Karpas-422 (cell line): ENCODE data around the gene USP32. TPM values are rescaled to one million over a fixed set of nuclear protein-coding genes. Genes with fewer than 3 reads are reported as not detected.

Experiments used
- DNase-seq: peaks from one replicate; pipeline ENCODE4 v3.0.0-alpha.2; 2015
- H2AFZ ChIP-seq: fragments of 200-600 bp; sonication (generic); 2 replicates; pipeline ENCODE4 v1.6.1; 2014; ENCODE audit warnings: antibody characterized with exemption, low read length, mixed read lengths
- H3K27ac ChIP-seq: fragments of 200-600 bp; sonication (generic); 2 replicates; pipeline ENCODE4 v1.5.1; 2014; ENCODE audit warnings: mild to moderate bottlenecking, low read length, moderate library complexity
- H3K27me3 ChIP-seq: fragments of 200-600 bp; sonication (generic); 2 replicates; pipeline ENCODE4 v1.6.1; 2014; ENCODE audit warnings: low read length, mixed read lengths
- H3K36me3 ChIP-seq: fragments of 200-600 bp; sonication (generic); 2 replicates; pipeline ENCODE4 v1.6.1; 2014; ENCODE audit warnings: low read length, mixed read lengths; ENCODE audit not compliant: insufficient read depth
- H3K4me1 ChIP-seq: fragments of 200-600 bp; sonication (generic); 2 replicates; pipeline ENCODE4 v1.6.1; 2014; ENCODE audit warnings: mild to moderate bottlenecking, low read length, mixed read lengths
- H3K4me2 ChIP-seq: fragments of 200-600 bp; sonication (generic); 2 replicates; pipeline ENCODE4 v1.6.1; 2014; ENCODE audit warnings: low read length, low read depth, mild to moderate bottlenecking; ENCODE audit not compliant: poor library complexity, severe bottlenecking
- H3K4me3 ChIP-seq: fragments of 200-600 bp; sonication (generic); 2 replicates; pipeline ENCODE4 v1.5.1; 2014; ENCODE audit warnings: mild to moderate bottlenecking, antibody characterized with exemption, low read length, mixed read lengths
- H3K79me2 ChIP-seq: fragments of 200-600 bp; sonication (generic); 2 replicates; pipeline ENCODE4 v1.6.1; 2014; ENCODE audit warnings: mild to moderate bottlenecking, low read length, mixed read lengths
- H3K9ac ChIP-seq: fragments of 200-600 bp; sonication (generic); 2 replicates; pipeline ENCODE4 v1.6.0; 2014; ENCODE audit warnings: low read length
- H3K9me2 ChIP-seq: fragments of 200-600 bp; sonication (generic), shearing (Covaris generic); replicated peaks from 2 replicates; pipeline ENCODE4 v1.6.0; 2014; ENCODE audit warnings: mild to moderate bottlenecking, low read length, moderate library complexity; ENCODE audit not compliant: insufficient read depth
- H3K9me3 ChIP-seq: fragments of 300-700, 200-600 bp; sonication (generic); 2 replicates; pipeline ENCODE4 v1.6.1; 2014; ENCODE audit warnings: low read length, mixed read lengths
- H4K20me1 ChIP-seq: fragments of 200-600 bp; sonication (generic); 2 replicates; pipeline ENCODE4 v1.6.1; 2014; ENCODE audit warnings: mild to moderate bottlenecking, antibody characterized with exemption, low read length, low read depth; ENCODE audit not compliant: insufficient read depth
- total RNA-seq: library from RNA; depleted of rRNA; stranded (reverse); fragments of >200 nt; shearing (Covaris generic); gene quantifications from 2 replicates; pipeline ENCODE4 v1.2.3, GENCODE V29; 2014; ENCODE audit warnings: low replicate concordance

The USP32 gene
- total RNA-seq, 1 experiment from 2014 or later, result 81.0 TPM

DNA sequence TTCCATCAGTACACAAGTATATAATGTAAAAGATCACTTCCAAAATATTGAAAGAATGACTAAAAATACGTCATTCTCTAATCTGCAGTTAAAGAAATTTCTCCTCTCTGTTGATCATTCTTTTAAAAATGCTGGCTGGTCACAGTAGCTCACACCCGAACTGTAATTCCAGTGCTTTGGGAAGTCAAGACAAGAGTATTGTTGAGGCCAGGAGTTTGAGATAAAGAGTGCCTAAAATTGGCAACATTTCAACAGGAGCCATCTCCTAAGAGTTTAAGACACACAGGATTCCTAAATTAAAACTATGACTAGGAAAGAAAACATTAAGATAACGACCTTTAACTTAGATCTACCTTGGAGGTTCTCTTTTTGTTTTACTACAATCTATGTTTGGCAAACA is 4.5 kb upstream of the USP32 start:
- Histone ChIP-seq H3K27me3 (no peaks in the 10 kb centered on the region), H3K4me1 (peaks cover 22% of the 10 kb centered on the region), H4K20me1 (no peaks in the 10 kb centered on the region), H3K79me2 (peaks cover 1% of the 10 kb centered on the region), H3K9me2 (no peaks in the 10 kb centered on the region), H2AFZ (no peak overlapping the region), H3K4me2 (no peak overlapping the region), H3K9me3 (no peaks in the 10 kb centered on the region), H3K27ac (no peak overlapping the region), H3K4me3 (no peak overlapping the region), H3K9ac (no peak overlapping the region), H3K36me3 (no peaks in the 10 kb centered on the region)
- no peak for DNase-seq

DNA sequence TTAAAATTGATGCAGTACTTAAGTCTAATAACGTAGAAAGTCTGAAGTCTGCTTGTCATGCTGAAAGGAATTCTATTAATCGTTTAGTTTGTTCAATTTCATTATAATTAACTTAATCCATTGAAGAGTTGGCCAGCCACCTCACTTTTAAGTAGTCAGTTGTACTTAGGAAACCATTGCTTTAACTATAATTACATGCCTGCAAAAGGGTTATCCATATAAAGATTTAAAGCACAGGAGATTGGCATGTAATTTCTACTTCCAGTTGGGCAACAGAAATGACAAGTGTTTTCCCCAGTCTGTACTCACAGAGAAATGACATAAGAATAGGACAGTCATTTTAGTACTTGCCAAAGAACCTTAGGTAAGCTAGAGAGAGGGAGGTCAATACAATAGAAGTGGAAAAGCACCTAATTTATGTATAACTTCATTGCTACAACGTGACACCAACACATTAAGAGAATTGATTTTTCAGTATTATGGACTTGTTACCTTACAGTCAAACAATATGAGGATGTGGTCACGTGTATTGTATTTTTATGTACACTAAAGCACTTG is 3.7 kb upstream of the USP32 start:
- Histone ChIP-seq H3K9me2 (no peaks in the 10 kb centered on the region), H3K27ac (no peak overlapping the region), H3K9me3 (no peaks in the 10 kb centered on the region), H3K4me3 (no peak overlapping the region), H3K27me3 (no peaks in the 10 kb centered on the region), H2AFZ (no peak overlapping the region), H3K36me3 (no peaks in the 10 kb centered on the region), H3K9ac (no peak overlapping the region), H3K79me2 (peaks cover 10% of the 10 kb centered on the region), H4K20me1 (no peaks in the 10 kb centered on the region), H3K4me1 (peaks cover 22% of the 10 kb centered on the region), H3K4me2 (no peak overlapping the region)
- DNase-seq, result no peak

DNA sequence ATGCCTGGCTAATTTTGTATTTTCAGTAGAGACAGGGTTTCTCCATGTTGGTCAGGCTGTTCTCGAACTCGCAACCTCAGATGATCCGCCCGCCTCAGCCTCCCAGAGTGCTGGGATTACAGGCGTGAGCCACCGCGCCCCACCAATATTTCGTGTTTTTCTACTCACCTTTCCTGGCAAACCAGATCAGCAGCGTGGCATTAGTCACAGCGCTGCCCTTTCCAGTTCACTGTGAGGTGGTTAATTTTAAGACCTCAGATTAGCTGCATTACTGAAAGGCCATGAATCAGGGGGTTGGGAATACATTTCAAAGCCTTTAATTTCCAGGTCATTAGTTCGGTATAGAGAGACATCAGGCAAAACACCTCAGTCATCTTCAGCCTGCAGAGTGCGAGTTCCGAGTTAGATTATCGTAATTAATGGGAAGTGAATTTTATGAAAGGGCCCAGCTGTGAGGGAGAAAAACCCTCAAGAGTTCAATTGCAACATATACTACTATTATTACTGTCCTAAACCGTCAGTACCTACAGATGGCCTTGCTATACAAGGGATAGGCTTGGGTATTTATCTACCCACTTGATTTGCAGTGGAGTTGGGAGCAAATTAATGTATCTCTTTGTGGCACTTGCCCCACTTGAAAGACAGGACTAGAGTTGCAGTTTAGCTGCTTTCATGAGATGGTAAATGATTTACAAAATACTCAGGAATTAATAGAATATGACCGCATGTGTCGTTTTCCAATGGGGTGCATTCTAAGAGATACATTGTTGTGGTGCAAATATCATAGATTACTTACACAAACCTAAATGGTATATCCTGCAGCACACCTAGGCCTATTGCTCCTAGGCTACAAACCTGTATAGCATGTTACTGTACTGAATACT is 2.1 kb upstream of the USP32 start:
- Histone ChIP-seq H3K4me1 (peaks cover 34% of the 10 kb centered on the region), H3K36me3 (no peaks in the 10 kb centered on the region), H3K79me2 (peaks cover 25% of the 10 kb centered on the region), H3K27me3 (no peaks in the 10 kb centered on the region), H3K9me3 (no peaks in the 10 kb centered on the region), H2AFZ (no peak overlapping the region), H3K4me3 (no peak overlapping the region), H3K4me2 (no peak overlapping the region), H3K27ac (no peak overlapping the region), H4K20me1 (no peaks in the 10 kb centered on the region), H3K9me2 (no peaks in the 10 kb centered on the region), H3K9ac (no peak overlapping the region)
- DNase-seq, result no peak

DNA sequence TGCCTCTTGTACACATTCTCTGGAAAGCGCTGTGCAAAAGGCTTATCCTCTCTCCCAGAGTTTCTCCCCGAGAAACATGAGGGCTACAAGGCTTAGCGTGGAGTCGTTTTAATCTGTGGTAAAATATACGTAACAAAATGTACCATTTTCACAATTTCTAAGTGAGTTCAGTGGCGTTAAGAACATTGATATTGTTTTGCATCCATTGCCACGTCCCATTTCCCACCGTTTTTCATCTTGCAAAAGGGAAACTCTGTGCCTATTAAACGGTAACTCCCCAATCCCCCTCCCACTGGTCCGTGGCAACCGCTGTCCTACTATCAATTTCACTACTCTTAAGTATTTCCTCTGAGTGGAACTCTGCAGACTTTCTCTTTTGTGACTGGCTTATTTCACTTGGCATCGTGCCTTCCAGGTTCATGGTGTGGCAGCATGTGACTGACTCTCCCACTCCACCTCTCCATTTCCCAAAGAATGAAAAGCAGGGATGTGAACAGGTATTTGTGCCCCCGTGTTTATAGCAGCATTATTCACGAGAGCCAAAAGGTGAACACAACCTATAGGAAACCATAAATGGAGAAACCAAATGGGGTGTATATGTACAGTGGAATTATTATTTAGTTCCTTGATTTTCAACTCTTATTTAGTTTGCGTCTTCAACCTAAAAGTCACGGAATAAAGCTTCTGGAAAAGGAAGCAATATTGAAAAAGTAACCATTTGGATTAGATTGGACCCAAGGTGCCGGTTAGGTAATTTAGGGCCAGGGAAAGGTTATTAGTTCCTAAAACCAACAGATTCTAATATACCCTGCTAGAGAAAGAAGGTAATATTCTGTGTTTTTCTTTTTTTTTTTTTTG is 1.1 kb upstream of the USP32 start:
- Histone ChIP-seq H3K4me1 (peaks cover 39% of the 10 kb centered on the region), H3K9ac (peak overlapping the region; percentile 95), H3K27me3 (no peaks in the 10 kb centered on the region), H3K36me3 (no peaks in the 10 kb centered on the region), H3K4me3 (peak overlapping the region; percentile 89), H2AFZ (peak overlapping the region; percentile 33), H3K4me2 (peak overlapping the region; percentile 70), H3K9me2 (no peaks in the 10 kb centered on the region), H3K79me2 (peaks cover 35% of the 10 kb centered on the region), H4K20me1 (no peaks in the 10 kb centered on the region), H3K27ac (peak overlapping the region; percentile 66), H3K9me3 (no peaks in the 10 kb centered on the region)
- DNase-seq, result peak; percentile 53

DNA sequence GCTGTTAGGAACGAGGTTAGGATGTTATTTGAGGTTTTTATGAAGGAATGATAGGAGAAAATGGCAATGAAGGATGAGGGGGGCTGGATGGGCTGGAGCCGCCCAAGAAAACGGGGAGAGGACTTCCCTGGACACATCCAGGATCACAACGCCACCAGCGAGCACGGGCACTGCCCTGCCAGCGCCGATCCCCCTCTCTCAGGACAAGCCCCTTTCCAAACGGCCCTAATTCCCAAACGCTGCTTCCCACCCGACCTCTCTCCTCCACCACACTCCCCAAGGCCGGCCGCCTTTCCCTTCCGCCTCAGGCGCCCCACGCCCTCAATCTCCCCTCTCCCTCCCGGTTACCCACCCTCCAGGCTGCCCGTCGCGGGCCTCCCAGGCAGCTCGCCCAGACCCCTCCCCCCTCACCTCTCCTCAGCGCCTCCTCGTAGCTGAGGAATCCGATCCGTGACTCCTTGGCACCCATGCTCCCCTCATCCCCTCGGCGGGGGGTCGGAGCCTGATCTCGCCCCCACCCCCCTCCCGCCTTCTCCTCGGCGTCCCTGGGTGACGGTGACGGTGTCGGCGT is 377 bp downstream of the USP32 start:
- Histone ChIP-seq H3K4me1 (peaks cover 46% of the 10 kb centered on the region), H3K9ac (peak overlapping the region; percentile 95), H2AFZ (peak overlapping the region; percentile 33; the same call in 1 of the 2 replicates), H3K36me3 (no peaks in the 10 kb centered on the region), H3K27ac (peak overlapping the region; percentile 56), H3K4me3 (peak overlapping the region; percentile 89), H3K9me3 (no peaks in the 10 kb centered on the region), H3K4me2 (peak overlapping the region; percentile 70), H3K79me2 (peaks cover 50% of the 10 kb centered on the region), H3K27me3 (no peaks in the 10 kb centered on the region), H4K20me1 (no peaks in the 10 kb centered on the region), H3K9me2 (no peaks in the 10 kb centered on the region)
- DNase-seq, result no peak

DNA sequence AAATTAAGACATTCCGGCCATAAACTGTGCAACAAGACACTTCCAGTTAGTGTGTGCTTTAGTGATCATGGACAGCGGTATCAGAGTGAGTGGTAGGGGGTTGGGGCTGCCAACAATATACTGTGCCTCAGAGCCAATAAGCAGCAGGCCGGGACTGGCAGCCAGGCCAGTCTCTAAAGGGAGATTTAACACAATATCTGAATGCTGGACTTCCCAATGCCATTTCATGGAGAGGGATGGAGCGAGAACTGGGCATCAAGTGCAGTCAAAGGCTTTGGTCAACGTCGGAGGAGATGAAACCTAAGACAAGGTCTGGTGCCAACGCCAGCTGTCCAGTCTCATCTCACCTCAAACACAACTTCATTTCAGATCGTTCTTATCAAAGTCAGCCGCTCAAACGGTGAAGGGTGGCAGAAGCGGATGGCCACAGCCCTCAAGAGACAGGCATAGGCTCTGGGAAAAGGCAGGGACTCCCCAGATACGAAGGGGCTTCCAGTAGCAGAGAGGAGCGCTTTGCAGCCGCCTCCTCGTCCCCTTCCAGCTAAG is 935 bp downstream of the USP32 start:
- peaks cover 56% of the 10 kb centered on the region for H3K79me2 ChIP-seq
- peak; percentile 67 for DNase-seq

DNA sequence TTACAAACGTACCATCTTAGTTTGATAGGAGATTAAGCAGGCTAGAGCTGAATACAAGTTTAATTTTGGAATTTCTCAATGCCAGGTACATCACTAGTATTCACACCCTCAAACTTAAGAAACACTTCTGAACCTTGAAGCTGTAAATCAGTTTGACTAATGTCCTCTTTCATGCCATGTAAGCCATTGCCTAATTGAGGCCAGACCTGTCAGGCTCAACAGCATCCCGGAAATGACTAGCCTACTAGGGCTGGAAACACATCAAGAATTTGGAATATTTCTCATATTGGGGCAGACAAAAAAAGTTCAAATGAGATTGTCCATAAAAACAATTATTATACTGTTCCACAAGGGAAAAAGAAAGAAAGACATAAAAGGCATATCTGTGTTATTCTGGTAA is 1.7 kb downstream of the USP32 start:
- Histone ChIP-seq H3K4me3 (peak overlapping the region; percentile 89), H3K9ac (peak overlapping the region; percentile 95)

More for the DNA sequence above, 935 bp downstream of the USP32 start:
- Histone ChIP-seq H2AFZ (no peak overlapping the region), H3K4me3 (peak overlapping the region; percentile 89), H3K36me3 (no peaks in the 10 kb centered on the region), H3K4me2 (peak overlapping the region; percentile 70), H4K20me1 (no peaks in the 10 kb centered on the region), H3K9ac (peak overlapping the region; percentile 95), H3K9me2 (no peaks in the 10 kb centered on the region), H3K27ac (peak overlapping the region; percentile 56), H3K4me1 (peaks cover 48% of the 10 kb centered on the region), H3K9me3 (no peaks in the 10 kb centered on the region), H3K27me3 (no peaks in the 10 kb centered on the region)

More for the DNA sequence above, 1.7 kb downstream of the USP32 start:
- no peaks in the 10 kb centered on the region for H4K20me1 ChIP-seq
- no peaks in the 10 kb centered on the region for H3K36me3 ChIP-seq
- H3K27me3 ChIP-seq, result no peaks in the 10 kb centered on the region
- H3K9me2 ChIP-seq, result no peaks in the 10 kb centered on the region
- H3K27ac ChIP-seq, result no peak overlapping the region
- H3K4me1 ChIP-seq, result peaks cover 48% of the 10 kb centered on the region
- H3K4me2 ChIP-seq, result peak overlapping the region; percentile 70
- H2AFZ ChIP-seq, result no peak overlapping the region
- peak; percentile 56 for DNase-seq
- H3K9me3 ChIP-seq, result no peaks in the 10 kb centered on the region
- peaks cover 63% of the 10 kb centered on the region for H3K79me2 ChIP-seq
